ENCODE results near the gene LLCFC1.
A peak's percentile ranks its signal among the peaks of the same experiment; 100 is the strongest.

LLCFC1 gene

DNA sequence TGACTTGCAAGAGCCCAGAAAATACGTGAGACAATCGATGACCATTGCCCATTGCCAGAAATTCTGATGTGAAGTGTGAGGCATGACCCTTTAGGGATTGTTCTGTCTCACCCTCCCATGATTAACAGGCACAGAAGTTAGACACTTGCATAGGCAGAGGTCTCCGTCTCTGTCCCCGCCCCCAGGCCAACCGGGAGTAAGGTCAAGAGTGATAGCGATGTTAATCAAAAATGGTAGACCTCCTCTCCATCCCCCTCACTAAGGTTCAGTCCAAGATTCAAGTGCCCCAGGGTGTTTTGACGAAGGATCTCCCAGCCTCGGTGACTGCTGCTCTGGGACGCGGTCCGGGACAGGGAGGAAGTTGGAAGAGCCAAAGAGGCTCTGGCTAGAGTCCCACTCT, 31.0 kb upstream of the LLCFC1 start:
- TF ChIP-seq Cebpa-rat (IDR thresholded peaks at IDR 0.05): no peak
- Histone ChIP-seq H3K4me1 (peaks cover 0 to 26% (median 0%) of the 10 kb centered on the region in 10 experiments; a peak in 6 of 20 replicates), H3K4me2 (peak overlapping the region in 1 of 11 experiments; percentile 25; a peak in 1 of 22 replicates)

GRCh38 chr7:142908921-142909890, 30.1 kb upstream of the LLCFC1 start:
- peaks cover 23 to 31% (median 27%) of the 10 kb centered on the region in 11 experiments for H3K9me3 ChIP-seq (replicated peaks in 1 of 11)
- peak overlapping the region in 3 of 11 experiments; percentile 8 to 25 (median 10); a peak in 2 of 22 replicates for H3K4me2 ChIP-seq

More for the DNA sequence above, 31.0 kb upstream of the LLCFC1 start:
- H3K27ac ChIP-seq: no peak overlapping the region
- peaks cover 30 to 38% (median 33%) of the 10 kb centered on the region in 11 experiments for H3K9me3 ChIP-seq (replicated peaks in 1 of 11)
- H3K36me3 ChIP-seq: 0 out of 22 replicates have a peak, but pooled peaks cover 0 to 4% (median 0%) of the 10 kb centered on the region in 11 experiments
- H3K4me3 ChIP-seq: no peak overlapping the region
- H3K27me3 ChIP-seq: no peaks in the 10 kb centered on the region
- H3K9ac ChIP-seq: no peak overlapping the region
- no peaks in the 10 kb centered on the region for H4K20me1 ChIP-seq

GRCh38 chr7:142910031-142910433, 29.3 kb upstream of the LLCFC1 start:
- H3K9me3 ChIP-seq (replicated peaks in 1 of 11): peaks cover 15 to 23% (median 19%) of the 10 kb centered on the region in 11 experiments
- no peak overlapping the region for H3K9ac ChIP-seq
- no peaks in the 10 kb centered on the region for H3K36me3 ChIP-seq
- H3K27ac ChIP-seq: no peak overlapping the region
- H4K20me1 ChIP-seq: no peaks in the 10 kb centered on the region
- no peak overlapping the region for H3K4me3 ChIP-seq
- peaks cover 0 to 30% (median 0%) of the 10 kb centered on the region in 10 experiments; a peak in 6 of 20 replicates for H3K4me1 ChIP-seq
- H3K4me2 ChIP-seq: peak overlapping the region in 2 of 11 experiments; percentile 18 to 25; a peak in 4 of 22 replicates
- H3K27me3 ChIP-seq: no peaks in the 10 kb centered on the region
- no peak for TF ChIP-seq Cebpa-rat (IDR thresholded peaks at IDR 0.05)

More at GRCh38 chr7:142908921-142909890, 30.1 kb upstream of the LLCFC1 start:
- H3K27me3 ChIP-seq: no peaks in the 10 kb centered on the region
- H3K4me1 ChIP-seq: peaks cover 0 to 30% (median 0%) of the 10 kb centered on the region in 10 experiments; a peak in 6 of 20 replicates
- H3K27ac ChIP-seq: no peak overlapping the region
- H3K9ac ChIP-seq: no peak overlapping the region
- H4K20me1 ChIP-seq: no peaks in the 10 kb centered on the region
- no peak overlapping the region for H3K4me3 ChIP-seq
- H3K36me3 ChIP-seq: 0 out of 22 replicates have a peak, but pooled peaks cover 0 to 4% (median 0%) of the 10 kb centered on the region in 11 experiments
- no peak for TF ChIP-seq Cebpa-rat (IDR thresholded peaks at IDR 0.05)

DNA sequence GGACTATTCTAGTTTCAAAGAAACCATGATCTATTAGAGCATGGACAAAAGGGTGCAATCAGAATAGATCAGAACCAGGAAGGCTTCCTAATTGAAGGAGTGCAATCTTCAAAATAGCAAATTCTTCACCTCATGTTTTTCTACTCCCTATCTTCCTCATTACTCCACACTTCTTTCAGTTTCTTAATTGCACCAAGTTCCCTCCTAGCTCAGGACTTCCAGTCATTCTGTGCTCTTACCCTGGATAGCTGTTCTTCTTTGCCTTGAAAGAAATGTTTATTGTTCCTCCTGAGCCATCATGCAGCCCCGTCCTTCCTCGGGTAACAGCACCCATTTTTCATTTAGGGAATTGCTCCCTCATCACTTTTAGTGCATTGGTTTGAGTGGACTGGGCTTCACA, 28.8 kb upstream of the LLCFC1 start:
- peak overlapping the region in 2 of 11 experiments; percentile 18 to 25; a peak in 4 of 22 replicates for H3K4me2 ChIP-seq
- no peak overlapping the region for H3K4me3 ChIP-seq
- H3K27me3 ChIP-seq: no peaks in the 10 kb centered on the region
- no peak overlapping the region for H3K27ac ChIP-seq
- H3K9ac ChIP-seq: no peak overlapping the region
- H3K4me1 ChIP-seq: peaks cover 0 to 30% (median 0%) of the 10 kb centered on the region in 10 experiments; a peak in 6 of 20 replicates
- H3K9me3 ChIP-seq (replicated peaks in 1 of 11): peaks cover 10 to 19% (median 15%) of the 10 kb centered on the region in 11 experiments
- H3K36me3 ChIP-seq: no peaks in the 10 kb centered on the region
- no peaks in the 10 kb centered on the region for H4K20me1 ChIP-seq
- TF ChIP-seq Cebpa-rat (IDR thresholded peaks at IDR 0.05): no peak

DNA sequence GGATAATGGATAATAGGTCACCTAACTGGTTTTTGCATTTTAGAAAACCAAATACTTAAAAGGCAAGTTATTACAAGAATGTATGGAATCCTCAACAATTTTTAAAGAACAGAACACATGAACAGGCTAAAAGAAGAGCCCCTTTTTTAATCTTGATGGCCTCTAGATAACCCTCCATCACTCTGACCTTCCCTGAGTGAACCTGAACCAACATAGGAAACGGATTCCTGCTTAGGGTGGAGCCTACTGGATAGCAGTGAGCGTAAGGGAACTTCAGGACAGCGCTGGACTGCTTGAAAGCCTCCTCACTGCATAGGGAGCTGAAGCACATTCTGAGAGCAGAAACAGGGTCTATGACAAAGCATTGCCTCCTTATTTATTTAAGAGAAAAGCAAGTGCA, 26.2 kb upstream of the LLCFC1 start:
- Histone ChIP-seq H3K9ac (no peak overlapping the region), H3K27ac (no peak overlapping the region), H4K20me1 (no peaks in the 10 kb centered on the region), H3K4me3 (no peak overlapping the region), H3K4me1 (peaks cover 0 to 30% (median 2%) of the 10 kb centered on the region in 10 experiments; a peak in 9 of 20 replicates), H3K36me3 (no peaks in the 10 kb centered on the region), H3K27me3 (no peaks in the 10 kb centered on the region), H3K9me3 (replicated peaks in 1 of 11) (no peaks in the 10 kb centered on the region), H3K4me2 (no peak overlapping the region)
- no peak for TF ChIP-seq Cebpa-rat (IDR thresholded peaks at IDR 0.05)

DNA sequence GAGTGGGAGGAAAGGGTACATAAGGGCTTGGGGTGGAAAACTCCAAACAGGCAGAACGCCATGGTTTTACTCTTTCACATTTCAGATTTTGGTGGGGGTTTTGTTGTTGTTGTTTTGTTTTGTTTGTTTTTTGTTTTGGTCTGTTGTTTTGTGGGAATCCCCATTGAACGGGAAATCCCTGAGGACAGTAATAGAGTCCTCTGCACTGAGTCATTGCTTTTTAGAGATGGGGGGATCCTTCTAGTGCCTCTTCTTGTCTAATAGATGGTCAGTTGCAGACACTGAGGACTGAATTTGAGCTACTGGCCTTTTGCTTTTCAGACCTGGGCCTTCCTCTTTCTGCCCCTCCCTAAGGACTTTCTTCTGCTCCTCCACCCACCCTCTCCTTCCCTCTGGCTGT, 25.7 kb upstream of the LLCFC1 start:
- no peaks in the 10 kb centered on the region for H4K20me1 ChIP-seq
- no peak overlapping the region for H3K9ac ChIP-seq
- no peaks in the 10 kb centered on the region for H3K27me3 ChIP-seq
- no peak overlapping the region for H3K27ac ChIP-seq
- H3K4me3 ChIP-seq: no peak overlapping the region
- peaks cover 0 to 29% (median 2%) of the 10 kb centered on the region in 10 experiments; a peak in 9 of 20 replicates for H3K4me1 ChIP-seq
- no peak for TF ChIP-seq Cebpa-rat (IDR thresholded peaks at IDR 0.05)
- no peaks in the 10 kb centered on the region for H3K9me3 ChIP-seq (replicated peaks in 1 of 11)
- no peak overlapping the region for H3K4me2 ChIP-seq
- H3K36me3 ChIP-seq: no peaks in the 10 kb centered on the region

- no peaks in the 10 kb centered on the region for H3K36me3 ChIP-seq
- H3K27ac ChIP-seq: no peak overlapping the region
- no peaks in the 10 kb centered on the region for H3K27me3 ChIP-seq
- H4K20me1 ChIP-seq: no peaks in the 10 kb centered on the region
- no peak overlapping the region for H3K4me3 ChIP-seq
- no peak for TF ChIP-seq Cebpa-rat (IDR thresholded peaks at IDR 0.05)
- H3K4me1 ChIP-seq: peaks cover 0 to 24% (median 2%) of the 10 kb centered on the region in 10 experiments; a peak in 9 of 20 replicates
- H3K9ac ChIP-seq: no peak overlapping the region
- no peaks in the 10 kb centered on the region for H3K9me3 ChIP-seq (replicated peaks in 1 of 11)
- no peak overlapping the region for H3K4me2 ChIP-seq
Observed at GRCh38 chr7:142914121-142914520, 25.2 kb upstream of the LLCFC1 start.

- no peaks in the 10 kb centered on the region for H3K9me3 ChIP-seq (replicated peaks in 1 of 11)
- no peak overlapping the region for H3K4me3 ChIP-seq
- H3K27ac ChIP-seq: no peak overlapping the region
- no peaks in the 10 kb centered on the region for H3K27me3 ChIP-seq
- no peak overlapping the region for H3K9ac ChIP-seq
- H3K4me1 ChIP-seq: peaks cover 0 to 15% (median 0%) of the 10 kb centered on the region in 10 experiments; a peak in 6 of 20 replicates
- TF ChIP-seq Cebpa-rat (IDR thresholded peaks at IDR 0.05): no peak
- no peaks in the 10 kb centered on the region for H3K36me3 ChIP-seq
- no peak overlapping the region for H3K4me2 ChIP-seq
- no peaks in the 10 kb centered on the region for H4K20me1 ChIP-seq
Observed at GRCh38 chr7:142915315-142915714, 24.0 kb upstream of the LLCFC1 start.

DNA sequence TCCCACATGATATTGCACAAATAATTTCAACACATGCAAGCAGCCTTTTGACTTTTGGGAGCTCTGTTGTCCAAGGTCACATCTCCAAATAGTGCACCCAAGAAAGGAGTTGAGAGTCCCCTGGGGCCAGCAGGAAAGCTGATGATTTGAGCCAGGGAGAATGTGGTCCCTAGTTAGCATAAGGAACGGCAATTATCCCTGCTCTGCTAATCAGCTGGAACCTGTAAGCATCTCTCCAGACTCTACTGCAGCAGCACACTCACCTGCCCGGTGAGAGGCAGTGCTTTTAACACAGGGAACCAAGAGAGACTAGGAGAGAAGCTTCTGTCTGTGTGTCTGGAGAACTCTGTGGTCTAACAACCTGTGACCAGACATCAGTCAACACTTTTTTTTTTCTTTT, 22.8 kb upstream of the LLCFC1 start:
- peaks cover 0 to 5% (median 0%) of the 10 kb centered on the region in 10 experiments; a peak in 4 of 20 replicates for H3K4me1 ChIP-seq

More for the DNA sequence above, 22.8 kb upstream of the LLCFC1 start:
- TF ChIP-seq Cebpa-rat (IDR thresholded peaks at IDR 0.05): no peak
- Histone ChIP-seq H4K20me1 (no peaks in the 10 kb centered on the region), H3K4me3 (no peak overlapping the region), H3K4me2 (peak overlapping the region in 4 of 11 experiments; percentile 13 to 34 (median 18); a peak in 2 of 22 replicates), H3K27me3 (no peaks in the 10 kb centered on the region), H3K36me3 (no peaks in the 10 kb centered on the region), H3K9ac (no peak overlapping the region), H3K27ac (no peak overlapping the region), H3K9me3 (replicated peaks in 1 of 11) (no peaks in the 10 kb centered on the region)

Data from BLaER1 treated with 17β-estradiol and CSF1 and Interleukin-3, amounts not matched to agents 10 nM and 100 nM (cell line).